Mesenchymal stem cell (in vitro differentiated cells and primary cell): ENCODE measurements around the gene FBXO7.

Source experiments
- DNase-seq: peaks from one replicate; pipeline ENCODE4 v3.0.0-alpha.2; 2013
- H2AFZ ChIP-seq: one replicate; pipeline ENCODE4 v1.6.1; 2013; ENCODE audit warnings: low read depth, mild to moderate bottlenecking, control low read depth, inconsistent platforms, low read length, moderate library complexity
- H2AK5ac ChIP-seq: 2 replicates; pipeline ENCODE4 v1.6.1; 2013; ENCODE audit warnings: low read length, moderate library complexity, mild to moderate bottlenecking, inconsistent platforms; ENCODE audit not compliant: severe bottlenecking
- H2BK120ac ChIP-seq: one replicate; pipeline ENCODE4 v1.6.1; 2013; ENCODE audit warnings: low read depth, mild to moderate bottlenecking, inconsistent platforms, low read length, moderate library complexity
- H2BK12ac ChIP-seq, 2 experiments: one replicate each; pipeline ENCODE4 v1.6.1; 2013; ENCODE audit warnings: inconsistent platforms in 2 of 2, low read length in 2 of 2, mild to moderate bottlenecking in 2 of 2, moderate library complexity in 2 of 2, control low read depth in 1 of 2
- H2BK15ac ChIP-seq: one replicate; pipeline ENCODE4 v1.6.1; 2013; ENCODE audit warnings: mild to moderate bottlenecking, low read depth, inconsistent platforms; ENCODE audit not compliant: poor library complexity, severe bottlenecking
- H2BK5ac ChIP-seq: 2 replicates; pipeline ENCODE4 v1.6.1; 2013; ENCODE audit warnings: low read depth, mild to moderate bottlenecking, low read length, control low read depth, inconsistent platforms; ENCODE audit not compliant: poor library complexity, severe bottlenecking
- H3K14ac ChIP-seq, 2 experiments: one replicate each; pipeline ENCODE4 v1.6.1; 2013; ENCODE audit warnings: inconsistent platforms in 2 of 2, low read length in 2 of 2, control low read depth in 1 of 2, mild to moderate bottlenecking in 1 of 2, moderate library complexity in 1 of 2
- H3K18ac ChIP-seq, 2 experiments: one replicate each; pipeline ENCODE4 v1.6.1; 2013; ENCODE audit warnings: inconsistent platforms in 2 of 2, low read length in 2 of 2, control low read depth in 1 of 2, low read depth in 1 of 2, mild to moderate bottlenecking in 1 of 2
- H3K23ac ChIP-seq, 2 experiments: one replicate each; pipeline ENCODE4 v1.6.1; 2013; ENCODE audit warnings: inconsistent platforms in 2 of 2, low read length in 2 of 2, mild to moderate bottlenecking in 2 of 2, moderate library complexity in 2 of 2, control low read depth in 1 of 2
- H3K27ac ChIP-seq: 2 replicates; pipeline ENCODE4 v1.5.1; 2013; ENCODE audit warnings: mild to moderate bottlenecking, moderate library complexity, low read length, control low read depth, inconsistent platforms; ENCODE audit not compliant: poor library complexity, severe bottlenecking
- H3K27me3 ChIP-seq, 2 experiments: 2 replicates each; pipeline versions ENCODE4 v1.6.1 to v1.7.0; 2013; ENCODE audit warnings: low read length in 2 of 2, mild to moderate bottlenecking in 2 of 2, moderate library complexity in 2 of 2, control low read depth in 1 of 2, inconsistent platforms in 1 of 2; ENCODE audit not compliant: control insufficient read depth in 1 of 2, insufficient read depth in 1 of 2
- H3K36me3 ChIP-seq, 2 experiments: 2 replicates each; pipeline versions ENCODE4 v1.6.1 to v1.7.0; 2013; ENCODE audit warnings: low read length in 2 of 2, control low read depth in 1 of 2, inconsistent platforms in 1 of 2, low read depth in 1 of 2, mild to moderate bottlenecking in 1 of 2; ENCODE audit not compliant: insufficient read depth in 2 of 2, control insufficient read depth in 1 of 2
- H3K4ac ChIP-seq, 2 experiments: one replicate each; pipeline ENCODE4 v1.6.1; 2013; ENCODE audit warnings: inconsistent platforms in 2 of 2, low read length in 2 of 2, mild to moderate bottlenecking in 2 of 2, moderate library complexity in 2 of 2, control low read depth in 1 of 2, low read depth in 1 of 2
- H3K4me1 ChIP-seq: 2 replicates; pipeline ENCODE4 v1.6.1; 2013; ENCODE audit warnings: low read depth, low read length, control low read depth; ENCODE audit not compliant: control insufficient read depth, insufficient read depth
- H3K4me2 ChIP-seq: 2 replicates; pipeline ENCODE4 v1.6.1; 2013; ENCODE audit warnings: low read length, mild to moderate bottlenecking, inconsistent platforms; ENCODE audit not compliant: poor library complexity, severe bottlenecking
- H3K4me3 ChIP-seq, 2 experiments: 2 replicates each; pipeline versions ENCODE4 v1.5.1 to v1.7.0; 2013; ENCODE audit warnings: low read length in 2 of 2, mild to moderate bottlenecking in 2 of 2, control low read depth in 1 of 2, low read depth in 1 of 2; ENCODE audit not compliant: insufficient read depth in 1 of 2
- H3K79me1 ChIP-seq: replicated peaks from 2 replicates; pipeline ENCODE4 v1.6.1; 2013; ENCODE audit warnings: mild to moderate bottlenecking, control low read depth, low read length, inconsistent platforms; ENCODE audit not compliant: poor library complexity, severe bottlenecking
- H3K9ac ChIP-seq: 2 replicates; pipeline ENCODE4 v1.7.0; 2013; ENCODE audit warnings: mild to moderate bottlenecking, low read length, moderate library complexity
- H3K9me3 ChIP-seq: 2 replicates; pipeline ENCODE4 v1.7.0; 2013; ENCODE audit warnings: mild to moderate bottlenecking, low read length; ENCODE audit not compliant: control insufficient read depth
- H4K8ac ChIP-seq: one replicate; pipeline ENCODE4 v1.6.1; 2013; ENCODE audit warnings: inconsistent platforms, mild to moderate bottlenecking, low read length, moderate library complexity
- H4K91ac ChIP-seq: one replicate; pipeline ENCODE4 v1.6.1; 2013; ENCODE audit warnings: mild to moderate bottlenecking, low read length, inconsistent platforms
- WGBS: methylation state at CpG from one replicate; pipeline ENCODE4 v1.1.7; 2013; ENCODE audit warnings: mixed read lengths; 5-methylcytosine and 5-hydroxymethylcytosine counted together

FBXO7 gene

DNA sequence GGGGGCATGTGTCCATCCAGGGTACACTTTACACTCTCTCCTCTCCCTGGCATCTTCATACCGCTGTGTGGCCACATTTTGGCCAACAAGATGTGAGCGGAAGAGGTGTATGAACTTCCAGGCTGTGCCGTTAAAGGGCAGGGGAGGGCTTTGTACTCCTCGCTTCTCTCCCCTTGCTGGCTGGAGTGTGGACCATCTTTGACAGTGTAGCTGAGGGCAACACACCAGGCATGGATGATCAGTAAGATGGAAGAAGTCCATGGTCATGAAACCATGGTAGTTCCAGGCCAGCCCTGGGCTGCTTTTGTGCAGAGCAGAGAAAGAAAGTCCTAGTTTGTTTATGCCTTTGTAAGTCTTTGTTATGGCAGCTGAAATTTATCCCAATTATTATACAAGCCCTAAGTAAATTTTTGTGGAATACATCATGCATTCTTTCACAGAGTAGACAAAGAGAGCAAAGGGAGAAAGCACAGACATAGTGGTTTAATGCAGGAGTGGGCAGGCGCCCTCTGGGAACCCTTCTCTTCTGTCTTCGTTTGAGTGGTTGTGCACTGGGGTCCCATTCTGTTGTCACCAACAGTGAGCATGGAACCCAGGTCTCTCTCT, 70.4 kb downstream of the FBXO7 start:
- H3K79me1 ChIP-seq, result no peaks in the 10 kb centered on the region
- no peak overlapping the region for H3K9ac ChIP-seq
- H3K27ac ChIP-seq, result no peak overlapping the region
- H2BK120ac ChIP-seq, result no peak overlapping the region
- H3K23ac ChIP-seq, result no peak overlapping the region
- H3K4me1 ChIP-seq, result no peaks in the 10 kb centered on the region
- H2BK15ac ChIP-seq, result no peak overlapping the region
- no peak overlapping the region for H4K8ac ChIP-seq
- H2AFZ ChIP-seq, result no peak overlapping the region
- H3K9me3 ChIP-seq, result no peaks in the 10 kb centered on the region
- no peak overlapping the region for H2AK5ac ChIP-seq
- peak overlapping the region in 1 of 2 experiments; percentile 86 for H3K14ac ChIP-seq
- H3K27me3 ChIP-seq, result no peaks in the 10 kb centered on the region
- H4K91ac ChIP-seq, result peak overlapping the region; percentile 43
- H2BK12ac ChIP-seq, result peak overlapping the region; percentile 38 to 76
- no peaks in the 10 kb centered on the region for H3K36me3 ChIP-seq
- H3K18ac ChIP-seq, result peak overlapping the region; percentile 55 to 82
- H3K4ac ChIP-seq, result peak overlapping the region in 1 of 2 experiments; percentile 40
- DNase-seq, result peak; percentile 49
- H3K4me2 ChIP-seq, result no peak overlapping the region
- no peak overlapping the region for H2BK5ac ChIP-seq
- H3K4me3 ChIP-seq, result no peak overlapping the region
- 89% methylated on average over 6 of the region's 6 CpGs for WGBS

DNA sequence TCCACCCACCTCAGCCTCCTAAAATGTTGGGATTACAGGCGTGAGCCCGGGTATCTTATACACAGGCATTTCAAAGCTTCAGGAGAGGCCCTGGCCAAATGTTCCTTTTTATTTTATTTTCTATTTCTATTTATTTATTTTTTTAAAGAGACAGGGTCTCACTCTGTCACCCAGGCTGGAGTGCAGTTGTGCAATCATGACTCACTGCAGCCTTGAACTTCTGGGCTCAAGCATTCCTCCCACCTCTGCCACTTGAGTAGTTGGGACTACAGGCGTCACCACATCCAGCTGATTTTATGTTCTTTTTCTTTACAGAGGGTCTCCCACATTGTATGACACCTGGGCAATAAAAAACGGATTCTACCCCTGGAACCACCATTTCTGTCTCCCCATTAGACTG, 71.2 kb downstream of the FBXO7 start:
- H3K4me1 ChIP-seq, result no peaks in the 10 kb centered on the region
- peak overlapping the region in 1 of 2 experiments; percentile 50 for H2BK12ac ChIP-seq
- H3K9ac ChIP-seq, result no peak overlapping the region
- H3K23ac ChIP-seq, result no peak overlapping the region
- H3K14ac ChIP-seq, result no peak overlapping the region
- no peaks in the 10 kb centered on the region for H3K79me1 ChIP-seq
- H3K9me3 ChIP-seq, result no peaks in the 10 kb centered on the region
- WGBS, result 53% methylated on average over 2 of the region's 4 CpGs
- no peak overlapping the region for H2AFZ ChIP-seq
- H3K18ac ChIP-seq, result peak overlapping the region in 1 of 2 experiments; percentile 14
- H2AK5ac ChIP-seq, result no peak overlapping the region
- no peaks in the 10 kb centered on the region for H3K27me3 ChIP-seq
- peak; percentile 70 for DNase-seq
- no peak overlapping the region for H2BK120ac ChIP-seq
- H3K4me2 ChIP-seq, result no peak overlapping the region
- no peak overlapping the region for H4K91ac ChIP-seq
- H3K27ac ChIP-seq, result no peak overlapping the region
- H3K36me3 ChIP-seq, result no peaks in the 10 kb centered on the region
- H2BK15ac ChIP-seq, result no peak overlapping the region
- H3K4me3 ChIP-seq, result no peak overlapping the region
- peak overlapping the region in 1 of 2 experiments; percentile 4 for H3K4ac ChIP-seq
- no peak overlapping the region for H4K8ac ChIP-seq
- H2BK5ac ChIP-seq, result no peak overlapping the region

DNA sequence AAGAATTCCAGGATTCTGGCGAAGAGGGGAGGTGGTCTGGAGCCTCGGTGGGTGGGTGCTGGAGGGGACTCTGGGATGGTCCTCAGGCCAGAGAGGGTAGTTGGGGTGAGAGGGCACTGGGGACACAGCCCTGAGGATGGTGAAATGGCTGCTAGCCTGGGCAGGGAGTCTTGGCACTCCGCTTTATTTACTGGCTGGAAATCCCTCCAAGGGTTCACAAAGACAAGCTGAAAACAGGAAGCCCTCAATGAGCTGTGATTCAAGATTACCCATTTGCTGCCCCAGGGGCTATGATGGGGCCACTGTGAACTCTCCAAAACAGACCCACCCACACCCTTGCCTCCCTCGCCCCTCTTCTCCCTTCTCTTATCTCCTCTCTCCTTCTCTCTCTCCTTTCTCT, 71.9 kb downstream of the FBXO7 start:
- peak overlapping the region; percentile 37 to 84 for H3K18ac ChIP-seq
- peak overlapping the region in 1 of 2 experiments; percentile 93 for H3K14ac ChIP-seq
- H4K8ac ChIP-seq, result no peak overlapping the region
- no peak overlapping the region for H2BK120ac ChIP-seq
- WGBS, result 76% methylated on average over 4 of the region's 4 CpGs
- DNase-seq, result no peak
- H2BK5ac ChIP-seq, result no peak overlapping the region
- no peak overlapping the region for H3K4me2 ChIP-seq
- H3K27me3 ChIP-seq, result no peaks in the 10 kb centered on the region
- no peaks in the 10 kb centered on the region for H3K9me3 ChIP-seq
- H3K9ac ChIP-seq, result no peak overlapping the region
- no peaks in the 10 kb centered on the region for H3K36me3 ChIP-seq
- no peaks in the 10 kb centered on the region for H3K4me1 ChIP-seq
- H2AFZ ChIP-seq, result no peak overlapping the region
- peak overlapping the region; percentile 49 to 86 for H2BK12ac ChIP-seq
- no peak overlapping the region for H3K27ac ChIP-seq
- peak overlapping the region in 1 of 2 experiments; percentile 50 for H3K4ac ChIP-seq
- H3K79me1 ChIP-seq, result no peaks in the 10 kb centered on the region
- H3K23ac ChIP-seq, result no peak overlapping the region
- H4K91ac ChIP-seq, result peak overlapping the region; percentile 52
- no peak overlapping the region for H2AK5ac ChIP-seq
- H2BK15ac ChIP-seq, result peak overlapping the region; percentile 73
- H3K4me3 ChIP-seq, result no peak overlapping the region

DNA sequence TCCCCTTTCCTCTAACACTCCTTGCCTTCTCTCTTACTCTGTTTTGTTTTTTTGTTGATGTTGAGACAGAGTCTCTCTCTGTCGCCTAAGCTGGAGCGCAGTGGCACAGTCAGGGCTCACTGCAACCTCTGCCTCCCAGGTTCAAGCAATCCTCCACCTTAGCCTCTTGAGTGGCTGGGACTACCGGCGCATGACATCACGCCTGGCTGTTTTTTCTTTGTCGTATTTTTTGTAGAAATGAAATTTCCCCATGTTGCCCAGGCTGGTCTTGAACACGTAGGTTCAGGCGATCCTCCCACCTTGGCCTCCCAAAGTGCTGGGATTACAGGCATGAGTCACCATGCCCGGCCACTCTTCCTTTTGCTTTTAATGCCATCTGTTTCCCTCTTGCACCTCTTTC, 72.3 kb downstream of the FBXO7 start:
- H3K9ac ChIP-seq, result no peak overlapping the region
- peak overlapping the region; percentile 37 to 84 for H3K18ac ChIP-seq
- H3K9me3 ChIP-seq, result no peaks in the 10 kb centered on the region
- DNase-seq, result no peak
- H3K23ac ChIP-seq, result no peak overlapping the region
- H3K4me2 ChIP-seq, result no peak overlapping the region
- no peak overlapping the region for H2BK15ac ChIP-seq
- peak overlapping the region; percentile 52 for H4K91ac ChIP-seq
- 87% methylated on average over 9 of the region's 9 CpGs for WGBS
- H2BK5ac ChIP-seq, result no peak overlapping the region
- no peak overlapping the region for H2AFZ ChIP-seq
- H3K27ac ChIP-seq, result no peak overlapping the region
- H3K27me3 ChIP-seq, result no peaks in the 10 kb centered on the region
- H3K14ac ChIP-seq, result no peak overlapping the region
- no peaks in the 10 kb centered on the region for H3K36me3 ChIP-seq
- H3K4me1 ChIP-seq, result no peaks in the 10 kb centered on the region
- peak overlapping the region; percentile 49 to 86 for H2BK12ac ChIP-seq
- no peaks in the 10 kb centered on the region for H3K79me1 ChIP-seq
- no peak overlapping the region for H4K8ac ChIP-seq
- H3K4ac ChIP-seq, result peak overlapping the region in 1 of 2 experiments; percentile 50
- H2BK120ac ChIP-seq, result no peak overlapping the region
- no peak overlapping the region for H2AK5ac ChIP-seq
- no peak overlapping the region for H3K4me3 ChIP-seq
